ENCODE results near the gene COBL.

DNA sequence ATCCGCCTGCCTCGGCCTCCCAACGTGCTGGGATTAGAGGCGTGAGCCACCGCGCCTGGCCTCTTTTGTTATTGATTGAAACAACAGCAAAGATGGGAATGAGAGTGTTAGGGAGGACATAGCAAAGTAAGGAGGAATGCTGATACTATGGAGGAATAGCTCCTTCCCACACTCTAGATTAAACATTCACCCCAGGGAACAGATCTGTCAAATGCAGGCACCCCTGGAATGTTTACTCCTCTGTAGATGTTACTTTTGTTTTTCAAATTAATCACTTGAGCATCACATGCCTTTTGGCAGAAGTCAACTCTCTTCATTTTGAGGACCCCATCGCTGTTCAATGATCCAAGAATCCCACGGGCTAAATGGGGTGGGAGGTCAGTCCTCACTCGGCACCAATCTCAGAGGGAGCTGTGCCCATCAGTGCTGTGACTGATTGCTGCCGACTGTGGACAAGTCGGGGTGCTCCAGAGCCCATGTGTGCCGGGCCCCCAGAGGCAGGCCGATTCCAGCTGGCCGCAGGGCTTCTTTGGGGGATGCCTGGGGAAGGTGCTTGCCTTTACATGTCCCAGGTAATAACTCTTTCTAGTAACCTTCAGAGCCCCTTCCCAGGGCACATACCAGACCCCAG lies 10.2 kb upstream of the COBL start:
- no peak for TF ChIP-seq EZH2phosphoT487 (IDR thresholded peaks at IDR 0.05; ENCODE audit: insufficient read depth, low read depth)
- TF ChIP-seq EZH2 (IDR thresholded peaks at IDR 0.05; ENCODE audit: insufficient read depth, poor library complexity, severe bottlenecking): no peak

All from GM23248 (cell line).